Measurements from ENCODE around the gene MRC1. TPM values are rescaled to one million over a fixed set of nuclear protein-coding genes. Genes with fewer than 3 reads are reported as not detected.

MRC1 gene
- total RNA-seq, 2 donors from 2014 or later, result 10.8 to 26.0 TPM

- no peak for DNase-seq (ENCODE audit: low spot score)
- no peaks in the 10 kb centered on the region for H3K4me1 ChIP-seq
- H3K27ac ChIP-seq, result no peak overlapping the region
- no peaks in the 10 kb centered on the region for H3K36me3 ChIP-seq
- H3K27me3 ChIP-seq, result no peaks in the 10 kb centered on the region
- TF ChIP-seq, protein P1, sequence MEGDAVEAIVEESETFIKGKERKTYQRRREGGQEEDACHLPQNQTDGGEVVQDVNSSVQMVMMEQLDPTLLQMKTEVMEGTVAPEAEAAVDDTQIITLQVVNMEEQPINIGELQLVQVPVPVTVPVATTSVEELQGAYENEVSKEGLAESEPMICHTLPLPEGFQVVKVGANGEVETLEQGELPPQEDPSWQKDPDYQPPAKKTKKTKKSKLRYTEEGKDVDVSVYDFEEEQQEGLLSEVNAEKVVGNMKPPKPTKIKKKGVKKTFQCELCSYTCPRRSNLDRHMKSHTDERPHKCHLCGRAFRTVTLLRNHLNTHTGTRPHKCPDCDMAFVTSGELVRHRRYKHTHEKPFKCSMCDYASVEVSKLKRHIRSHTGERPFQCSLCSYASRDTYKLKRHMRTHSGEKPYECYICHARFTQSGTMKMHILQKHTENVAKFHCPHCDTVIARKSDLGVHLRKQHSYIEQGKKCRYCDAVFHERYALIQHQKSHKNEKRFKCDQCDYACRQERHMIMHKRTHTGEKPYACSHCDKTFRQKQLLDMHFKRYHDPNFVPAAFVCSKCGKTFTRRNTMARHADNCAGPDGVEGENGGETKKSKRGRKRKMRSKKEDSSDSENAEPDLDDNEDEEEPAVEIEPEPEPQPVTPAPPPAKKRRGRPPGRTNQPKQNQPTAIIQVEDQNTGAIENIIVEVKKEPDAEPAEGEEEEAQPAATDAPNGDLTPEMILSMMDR (IDR thresholded peaks at IDR 0.05), result no peak
- H3K4me3 ChIP-seq, result no peak overlapping the region
- H3K9me3 ChIP-seq, result peaks cover 0 to 5% of the 10 kb centered on the region in 2 donors
These were observed 96.3 kb downstream of the MRC1 start for GRCh38 chr10:17905491-17905890.

DNA sequence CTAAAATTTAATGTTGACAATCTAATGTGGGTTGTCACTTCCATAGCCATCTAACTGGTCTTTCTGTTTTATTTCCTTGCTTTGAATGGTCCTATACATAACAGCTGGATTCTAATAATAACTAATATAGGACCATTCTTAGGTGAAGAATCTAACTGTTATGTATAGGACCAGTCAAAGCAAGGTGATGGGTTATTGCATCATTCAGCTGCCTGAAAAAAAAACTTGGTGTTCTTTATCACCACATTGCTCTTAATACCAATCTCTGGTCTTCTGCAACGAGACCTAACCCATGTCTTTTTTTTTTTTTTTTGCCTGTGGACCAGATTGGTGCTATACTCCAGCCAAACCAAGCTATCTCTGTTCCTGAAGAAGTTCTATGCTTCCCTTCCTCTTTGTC is 96.9 kb downstream of the MRC1 start:
- TF ChIP-seq, protein P1 (IDR thresholded peaks at IDR 0.05), result no peak
- H3K9me3 ChIP-seq, result peaks cover 0 to 5% of the 10 kb centered on the region in 2 donors
- H3K4me3 ChIP-seq, result no peak overlapping the region
- no peaks in the 10 kb centered on the region for H3K27me3 ChIP-seq
- H3K27ac ChIP-seq, result no peak overlapping the region
- no peaks in the 10 kb centered on the region for H3K36me3 ChIP-seq
- H3K4me1 ChIP-seq, result no peaks in the 10 kb centered on the region
- no peak for DNase-seq (ENCODE audit: low spot score)

DNA sequence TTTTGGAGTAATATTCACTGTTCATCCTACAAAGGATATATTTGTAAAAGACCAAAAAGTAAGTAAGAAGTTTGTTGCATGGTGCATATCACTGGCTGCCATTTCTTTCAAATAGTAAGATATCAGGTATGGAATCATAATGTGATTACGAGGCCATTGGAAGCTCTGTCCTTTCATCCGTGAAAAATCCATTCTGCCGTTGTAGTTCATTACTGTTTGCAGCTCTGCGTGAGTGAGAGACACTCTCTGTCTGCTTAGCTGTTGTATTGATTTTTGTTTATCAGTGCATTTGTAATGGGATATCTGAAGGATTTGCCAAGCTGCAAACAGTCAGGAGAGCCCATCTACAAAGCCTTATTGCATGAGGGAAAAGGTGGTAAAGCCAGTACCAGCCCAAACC is 98.5 kb downstream of the MRC1 start:
- TF ChIP-seq, protein P1 (IDR thresholded peaks at IDR 0.05), result no peak
- Histone ChIP-seq H3K9me3 (peaks cover 0 to 5% of the 10 kb centered on the region in 2 donors), H3K4me3 (no peak overlapping the region), H3K4me1 (no peaks in the 10 kb centered on the region), H3K27ac (no peak overlapping the region), H3K27me3 (no peaks in the 10 kb centered on the region), H3K36me3 (no peaks in the 10 kb centered on the region)
- DNase-seq (ENCODE audit: low spot score), result no peak

- Histone ChIP-seq H3K36me3 (no peaks in the 10 kb centered on the region), H3K27me3 (no peaks in the 10 kb centered on the region), H3K27ac (no peak overlapping the region), H3K4me3 (no peak overlapping the region), H3K9me3 (no peaks in the 10 kb centered on the region), H3K4me1 (peaks cover 0 to 8% of the 10 kb centered on the region in 2 donors)
- no peak for DNase-seq (ENCODE audit: low spot score)
- TF ChIP-seq, protein P1 (IDR thresholded peaks at IDR 0.05), result peak; percentile 25 to 67
These were observed 101.1 kb downstream of the MRC1 start for GRCh38 chr10:17910125-17910789.

DNA sequence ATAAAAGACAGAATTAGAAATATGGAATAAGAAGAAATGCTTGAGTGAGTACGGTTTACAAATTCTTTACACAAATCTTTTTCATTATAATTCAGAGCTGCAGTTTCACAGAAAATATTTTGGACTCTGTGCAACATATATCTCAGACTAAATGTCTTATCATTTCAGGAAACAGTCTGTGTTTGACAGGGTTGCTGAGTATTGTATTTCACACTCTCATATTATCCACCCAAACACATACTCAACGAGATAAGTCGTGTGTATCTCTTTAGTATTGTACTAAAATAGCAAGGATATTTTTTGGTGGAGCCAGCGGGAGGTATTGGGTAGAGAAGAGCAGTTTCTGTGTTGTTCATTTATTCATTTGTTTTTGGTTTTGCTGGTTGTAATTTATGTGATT is 103.6 kb downstream of the MRC1 start:
- TF ChIP-seq, protein P1 (IDR thresholded peaks at IDR 0.05), result no peak
- H3K36me3 ChIP-seq, result no peaks in the 10 kb centered on the region
- H3K9me3 ChIP-seq, result no peaks in the 10 kb centered on the region
- DNase-seq (ENCODE audit: low spot score), result no peak
- peaks cover 0 to 8% of the 10 kb centered on the region in 2 donors for H3K4me1 ChIP-seq
- no peaks in the 10 kb centered on the region for H3K27me3 ChIP-seq
- peak overlapping the region in 1 of 2 donors; percentile 59 for H3K27ac ChIP-seq
- H3K4me3 ChIP-seq, result no peak overlapping the region

DNA sequence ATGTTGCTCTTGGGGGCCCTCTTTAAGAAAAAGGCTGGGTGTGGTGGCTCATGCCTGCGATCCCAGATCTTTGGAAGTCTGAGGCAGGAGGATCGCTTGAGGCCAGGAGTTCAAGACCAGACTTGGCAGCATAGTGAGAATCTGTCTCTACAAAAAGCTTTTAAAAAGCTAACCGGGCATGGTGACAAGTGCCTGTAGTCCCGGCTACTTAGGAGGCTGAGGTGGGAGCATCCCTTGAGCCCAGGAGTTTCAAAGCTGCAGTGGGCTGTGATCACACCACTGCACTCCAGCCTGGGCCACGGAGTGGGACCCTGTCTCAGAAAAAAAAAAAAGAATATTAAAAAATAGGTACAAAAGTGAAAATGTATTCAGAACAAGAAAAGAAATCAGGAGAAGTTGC is 104.5 kb downstream of the MRC1 start:
- H3K36me3 ChIP-seq, result no peaks in the 10 kb centered on the region
- DNase-seq (ENCODE audit: low spot score), result no peak
- no peaks in the 10 kb centered on the region for H3K27me3 ChIP-seq
- H3K9me3 ChIP-seq, result no peaks in the 10 kb centered on the region
- H3K4me3 ChIP-seq, result no peak overlapping the region
- TF ChIP-seq, protein P1 (IDR thresholded peaks at IDR 0.05), result no peak
- H3K4me1 ChIP-seq, result peaks cover 0 to 8% of the 10 kb centered on the region in 2 donors
- H3K27ac ChIP-seq, result peak overlapping the region in 1 of 2 donors; percentile 59

Data from right atrium auricular region (tissue), 2 donors.